Gastroesophageal sphincter (tissue), 3 donors: Measurements from ENCODE around the gene CGRRF1.
A peak's percentile ranks its signal among the peaks of the same experiment; 100 is the strongest.

Source experiments
- CTCF ChIP-seq, 4 experiments: fragments of 200-600 bp in 2 of 4; fragments of 450-650 bp in 2 of 4; sonication (generic) in 1 of 4; IDR thresholded peaks; one replicate each; pipeline ENCODE4 v1.5.1; 2017 to 2019; ENCODE audit warnings: antibody characterized with exemption in 4 of 4, mild to moderate bottlenecking in 2 of 4, moderate library complexity in 2 of 4
- POLR2A ChIP-seq, 2 donors: fragments of 450-650 bp; IDR thresholded peaks; one replicate each; pipeline ENCODE4 v1.6.1; 2017; ENCODE audit warnings: antibody characterized with exemption in 2 of 2, mild to moderate bottlenecking in 2 of 2, moderate library complexity in 1 of 2

- peak; percentile 77 to 83 for TF ChIP-seq POLR2A (IDR thresholded peaks at IDR 0.05)
- TF ChIP-seq CTCF (IDR thresholded peaks at IDR 0.05), result peak; percentile 17 to 62 (median 27)
Measured at GRCh38 chr14:54488646-54489317, 20.9 kb upstream of the CGRRF1 start, which contains the start of gene GMFB.
